Measurements from ENCODE around the gene VRTN.
"Not testable (repeated sequence)": the region's sequence is repeated elsewhere in the genome, so short reads cannot be mapped to it uniquely, and the experiment has no call there.

Gene VRTN

GRCh38 chr14:74382231-74382630 is 34.0 kb downstream of the VRTN start:
- no peak overlapping the region for H3K4me3 ChIP-seq (ENCODE audit: low read depth, low read length)
- peaks cover 18% of the 10 kb centered on the region for H3K27me3 ChIP-seq
- no peaks in the 10 kb centered on the region for H3K4me1 ChIP-seq
- H3K36me3 ChIP-seq, result no peaks in the 10 kb centered on the region
- H3K9me3 ChIP-seq, result no peaks in the 10 kb centered on the region
- no peak for DNase-seq
- TF ChIP-seq CTCF (IDR thresholded peaks at IDR 0.05; ENCODE audit: low read depth, low read length), result no peak

- no peak for TF ChIP-seq CTCF (IDR thresholded peaks at IDR 0.05; ENCODE audit: low read depth, low read length)
- H3K9me3 ChIP-seq, result no peaks in the 10 kb centered on the region
- H3K27me3 ChIP-seq, result peaks cover 43% of the 10 kb centered on the region
- no peaks in the 10 kb centered on the region for H3K4me1 ChIP-seq
- H3K4me3 ChIP-seq (ENCODE audit: low read depth, low read length), result no peak overlapping the region
- DNase-seq, result no peak
- no peaks in the 10 kb centered on the region for H3K36me3 ChIP-seq
Observed at GRCh38 chr14:74389980-74390379, 41.7 kb downstream of the VRTN start.

- not testable (repeated sequence) for DNase-seq; H3K9me3 ChIP-seq; H3K4me1 ChIP-seq; H3K4me3 ChIP-seq (ENCODE audit: low read depth, low read length); H3K36me3 ChIP-seq
- peaks cover 46% of the 10 kb centered on the region for H3K27me3 ChIP-seq
Observed at GRCh38 chr14:74390505-74390904, 42.2 kb downstream of the VRTN start.

- H3K36me3 ChIP-seq, result no peaks in the 10 kb centered on the region
- TF ChIP-seq CTCF (IDR thresholded peaks at IDR 0.05; ENCODE audit: low read depth, low read length), result no peak
- no peaks in the 10 kb centered on the region for H3K4me1 ChIP-seq
- no peaks in the 10 kb centered on the region for H3K9me3 ChIP-seq
- no peak for DNase-seq
- peaks cover 48% of the 10 kb centered on the region for H3K27me3 ChIP-seq
- no peak overlapping the region for H3K4me3 ChIP-seq (ENCODE audit: low read depth, low read length)
Observed at GRCh38 chr14:74391479-74391878, 43.2 kb downstream of the VRTN start.

GRCh38 chr14:74392616-74393570 is 44.6 kb downstream of the VRTN start:
- H3K27me3 ChIP-seq, result peaks cover 56% of the 10 kb centered on the region
- H3K9me3 ChIP-seq, result no peaks in the 10 kb centered on the region
- DNase-seq, result no peak
- no peak for TF ChIP-seq CTCF (IDR thresholded peaks at IDR 0.05; ENCODE audit: low read depth, low read length)
- H3K4me3 ChIP-seq (ENCODE audit: low read depth, low read length), result no peak overlapping the region
- no peaks in the 10 kb centered on the region for H3K36me3 ChIP-seq
- no peaks in the 10 kb centered on the region for H3K4me1 ChIP-seq

GRCh38 chr14:74394549-74394948 is 46.3 kb downstream of the VRTN start:
- Histone ChIP-seq H3K4me1 (no peaks in the 10 kb centered on the region), H3K36me3 (no peaks in the 10 kb centered on the region), H3K9me3 (no peaks in the 10 kb centered on the region), H3K4me3 (ENCODE audit: low read depth, low read length) (no peak overlapping the region), H3K27me3 (peaks cover 57% of the 10 kb centered on the region)
- TF ChIP-seq CTCF (IDR thresholded peaks at IDR 0.05; ENCODE audit: low read depth, low read length), result no peak
- DNase-seq, result no peak
